RWPE2 (cell line): ENCODE measurements around the gene SYNGR1.

ENCODE experiments used
- ATAC-seq: fragments of 200-7000 bp; cut with Tn5 transposase; 3 replicates; pipeline ENCODE4 v1.9.1; 2021; ENCODE audit warnings: low read depth
- DNase-seq: peaks from one replicate; pipeline ENCODE4 v3.0.0-alpha.2; 2020; ENCODE audit warnings: low spot score
- H3K27ac ChIP-seq: fragments of 450-650 bp; 2 replicates; pipeline ENCODE4 v1.5.1; 2017; ENCODE audit warnings: mild to moderate bottlenecking; ENCODE audit not compliant: poor library complexity, severe bottlenecking
- H3K27me3 ChIP-seq: fragments of 250-450 bp; sonication (Bioruptor Pico); 2 replicates; pipeline ENCODE4 v1.5.1; 2021; ENCODE audit warnings: mild to moderate bottlenecking, moderate library complexity; ENCODE audit not compliant: insufficient read depth, poor library complexity, severe bottlenecking
- H3K36me3 ChIP-seq: fragments of 250-450 bp; sonication (Bioruptor Pico); 2 replicates; pipeline ENCODE4 v1.5.1; 2020; ENCODE audit warnings: low read depth, mild to moderate bottlenecking, moderate library complexity
- H3K4me1 ChIP-seq: fragments of 250-450 bp; sonication (Bioruptor Pico); 2 replicates; pipeline ENCODE4 v1.5.1; 2021; ENCODE audit warnings: mild to moderate bottlenecking, moderate library complexity; ENCODE audit not compliant: insufficient read depth, poor library complexity, severe bottlenecking
- H3K4me3 ChIP-seq: fragments of 250-450 bp; sonication (Bioruptor Pico); 2 replicates; pipeline ENCODE4 v1.5.1; 2021; ENCODE audit warnings: mild to moderate bottlenecking, moderate library complexity; ENCODE audit not compliant: severe bottlenecking
- H3K9me3 ChIP-seq: fragments of 250-450 bp; sonication (Bioruptor Pico); 2 replicates; pipeline ENCODE4 v1.5.1; 2021; ENCODE audit warnings: mild to moderate bottlenecking, moderate library complexity; ENCODE audit not compliant: severe bottlenecking
- CTCF ChIP-seq: fragments of 450-650 bp; IDR thresholded peaks from one replicate; pipeline ENCODE4 v1.5.1; 2017; ENCODE audit warnings: mild to moderate bottlenecking, moderate library complexity; ENCODE audit not compliant: poor library complexity, severe bottlenecking

The SYNGR1 gene

GRCh38 chr22:39344046-39344390 lies 5.8 kb upstream of the SYNGR1 start:
- Histone ChIP-seq H3K36me3 (no peaks in the 10 kb centered on the region), H3K9me3 (no peaks in the 10 kb centered on the region), H3K4me3 (no peak overlapping the region), H3K27ac (no peak overlapping the region), H3K27me3 (no peaks in the 10 kb centered on the region), H3K4me1 (no peaks in the 10 kb centered on the region)
- ATAC-seq (no peak), DNase-seq (no peak)
- TF ChIP-seq CTCF, result no peak

- DNase-seq (no peak), ATAC-seq (no peak)
- Histone ChIP-seq H3K27me3 (no peaks in the 10 kb centered on the region), H3K4me1 (no peaks in the 10 kb centered on the region), H3K9me3 (no peaks in the 10 kb centered on the region), H3K27ac (no peak overlapping the region), H3K4me3 (no peak overlapping the region), H3K36me3 (no peaks in the 10 kb centered on the region)
- no peak for TF ChIP-seq CTCF
These were observed 4.6 kb upstream of the SYNGR1 start for GRCh38 chr22:39345231-39345630.

- DNase-seq, result no peak
- H3K27ac ChIP-seq, result no peak overlapping the region
- no peak for TF ChIP-seq CTCF
These were observed 784 bp upstream of the SYNGR1 start for GRCh38 chr22:39348909-39349505.

GRCh38 chr22:39349506-39349966 lies 255 bp upstream of the SYNGR1 start:
- H3K27ac ChIP-seq, result no peak overlapping the region
- peak; percentile 18 for TF ChIP-seq CTCF

More at GRCh38 chr22:39348909-39349505, 784 bp upstream of the SYNGR1 start:
- Histone ChIP-seq H3K9me3 (no peaks in the 10 kb centered on the region), H3K36me3 (no peaks in the 10 kb centered on the region), H3K4me3 (peak overlapping the region; percentile 48), H3K27me3 (no peaks in the 10 kb centered on the region), H3K4me1 (no peaks in the 10 kb centered on the region)
- no peak for ATAC-seq

More at GRCh38 chr22:39349506-39349966, 255 bp upstream of the SYNGR1 start:
- Histone ChIP-seq H3K9me3 (no peaks in the 10 kb centered on the region), H3K4me3 (peak overlapping the region; percentile 48), H3K4me1 (no peaks in the 10 kb centered on the region), H3K36me3 (no peaks in the 10 kb centered on the region), H3K27me3 (no peaks in the 10 kb centered on the region)
- DNase-seq, result no peak
- no peak for ATAC-seq
